ENCODE data around the gene SP1. TPM values are rescaled to one million over a fixed set of nuclear protein-coding genes. Genes with fewer than 3 reads are reported as not detected.

Gene SP1
- total and polyA plus RNA-seq, 2 experiments from 2014 or later, result 11.1 to 68.4 TPM

GRCh38 chr12:53454707-53455106 is 74.7 kb downstream of the SP1 start:
- TF ChIP-seq CREB1 (CRISPR knock-in tag; IDR thresholded peaks at IDR 0.05; ENCODE audit: low read depth) (no peak), CTCF (conservative IDR thresholded peaks at IDR 0.05; ENCODE audit: low read depth in 2 of 2) (no peak), ETS1 (IDR thresholded peaks at IDR 0.05) (no peak), ZNF331 (CRISPR knock-in tag; IDR thresholded peaks at IDR 0.05; ENCODE audit: low read depth) (no peak), STAT1 (IDR thresholded peaks at IDR 0.05; ENCODE audit: unreplicated experiment) (no peak), EZH2 (IDR thresholded peaks at IDR 0.05; ENCODE audit: low read depth, unreplicated experiment) (no peak)
- H3K36me3 ChIP-seq (ENCODE audit: insufficient read depth), result peaks cover 61% of the 10 kb centered on the region
- H3F3A ChIP-seq (replicated peaks; ENCODE audit: low read depth), result peaks cover 46% of the 10 kb centered on the region
- Mint-ChIP-seq H3K36me3 (ENCODE audit: low read depth) (peaks cover 70% of the 10 kb centered on the region), H3K27ac (peak overlapping the region; percentile 36; the same call in 1 of the 2 replicates), H3K4me1 (peaks cover 34% of the 10 kb centered on the region), H3K9me3 (no peaks in the 10 kb centered on the region), H3K27me3 (ENCODE audit: insufficient read depth, low read depth, poor library complexity) (peaks cover 22% of the 10 kb centered on the region), H3K4me3 (peak overlapping the region; percentile 97)
- H3K79me2 ChIP-seq (replicated peaks; ENCODE audit: insufficient read depth), result peaks cover 76% of the 10 kb centered on the region
- DNase-seq (ENCODE audit: low spot score) (no peak), ATAC-seq (no peak)
- peaks cover 65% of the 10 kb centered on the region for H4K20me1 ChIP-seq (replicated peaks; ENCODE audit: insufficient read depth)
- no peaks in the 10 kb centered on the region for H3K9me2 ChIP-seq (ENCODE audit: insufficient read depth)
- peak overlapping the region; percentile 27; the same call in 1 of the 2 replicates for H3K27ac ChIP-seq (ENCODE audit: low read depth)
- H3K27me3 ChIP-seq (ENCODE audit: insufficient read depth), result no peaks in the 10 kb centered on the region
- H3K4me3 ChIP-seq, result peak overlapping the region; percentile 77; the same call in 1 of the 2 replicates
- H2AFZ ChIP-seq, result no peak overlapping the region
- H3K4me1 ChIP-seq (ENCODE audit: insufficient read depth), result peaks cover 9% of the 10 kb centered on the region; the same call in 1 of the 2 replicates
- H3K4me2 ChIP-seq, result no peak overlapping the region; the same call in 1 of the 2 replicates

- Histone ChIP-seq H3K27me3 (ENCODE audit: insufficient read depth) (no peaks in the 10 kb centered on the region), H3K4me1 (ENCODE audit: insufficient read depth) (peaks cover 9% of the 10 kb centered on the region; the same call in 1 of the 2 replicates), H3K4me2 (no peak overlapping the region), H3K9me2 (ENCODE audit: insufficient read depth) (no peaks in the 10 kb centered on the region), H3K36me3 (ENCODE audit: insufficient read depth) (peaks cover 82% of the 10 kb centered on the region), H4K20me1 (replicated peaks; ENCODE audit: insufficient read depth) (peaks cover 86% of the 10 kb centered on the region), H3K27ac (ENCODE audit: low read depth) (no peak overlapping the region), H3F3A (replicated peaks; ENCODE audit: low read depth) (peaks cover 50% of the 10 kb centered on the region), H2AFZ (no peak overlapping the region), H3K79me2 (replicated peaks; ENCODE audit: insufficient read depth) (peaks cover 97% of the 10 kb centered on the region), H3K4me3 (no peak overlapping the region)
- Mint-ChIP-seq H3K27ac (no peak overlapping the region), H3K36me3 (ENCODE audit: low read depth) (peaks cover 91% of the 10 kb centered on the region), H3K4me3 (no peak overlapping the region), H3K4me1 (peaks cover 45% of the 10 kb centered on the region), H3K9me3 (no peaks in the 10 kb centered on the region), H3K27me3 (ENCODE audit: insufficient read depth, low read depth, poor library complexity) (peaks cover 18% of the 10 kb centered on the region)
- TF ChIP-seq JUNB (IDR thresholded peaks at IDR 0.05; ENCODE audit: unreplicated experiment) (no peak), CTCF (conservative IDR thresholded peaks at IDR 0.05; ENCODE audit: low read depth in 2 of 2) (no peak), NANOG (IDR thresholded peaks at IDR 0.05; ENCODE audit: borderline replicate concordance) (no peak), ZNF462 (CRISPR knock-in tag; IDR thresholded peaks at IDR 0.05) (no peak)
- ATAC-seq (no peak), DNase-seq (ENCODE audit: low spot score) (no peak)
These were observed 76.8 kb downstream of the SP1 start for GRCh38 chr12:53456654-53457366.

Measured in GM23338 (cell line).